Measurements from ENCODE around the gene VASP.
A peak's percentile ranks its signal among the peaks of the same experiment; 100 is the strongest.
"Not testable (repeated sequence)": the region's sequence is repeated elsewhere in the genome, so short reads cannot be mapped to it uniquely, and the experiment has no call there.

VASP gene

DNA sequence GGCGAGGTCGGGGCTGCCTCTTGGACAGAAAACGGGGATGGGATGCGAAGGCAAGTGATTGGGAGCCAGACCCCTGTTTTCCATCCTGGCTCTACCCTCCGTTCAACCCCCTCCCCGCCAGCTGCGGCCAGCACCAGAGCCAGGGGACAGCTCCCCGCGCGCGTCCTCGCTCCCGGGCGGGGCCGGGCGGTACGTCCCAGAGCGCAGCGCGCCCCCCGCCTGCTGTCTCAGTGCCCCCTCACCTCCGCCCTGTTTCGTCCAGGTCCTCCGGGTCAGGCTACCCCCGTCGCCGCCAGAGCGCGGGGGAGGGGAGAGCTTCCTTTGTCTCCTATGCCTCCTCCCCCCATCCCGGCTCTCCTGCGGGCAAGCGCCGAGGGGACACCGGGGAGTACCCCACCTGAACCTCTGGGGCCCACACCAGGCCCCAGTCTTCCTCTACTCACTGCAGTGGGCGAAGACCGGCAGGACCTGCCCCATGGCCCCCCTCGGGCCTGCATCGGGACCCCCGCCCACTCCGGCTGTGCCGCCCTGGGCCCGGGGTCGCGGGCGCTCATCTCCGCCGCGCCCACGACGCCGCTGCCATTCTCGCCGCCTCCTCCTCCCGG, 10.8 kb upstream of the VASP start:
- no peak for DNase-seq (ENCODE audit: low read depth in 2 of 2)

DNA sequence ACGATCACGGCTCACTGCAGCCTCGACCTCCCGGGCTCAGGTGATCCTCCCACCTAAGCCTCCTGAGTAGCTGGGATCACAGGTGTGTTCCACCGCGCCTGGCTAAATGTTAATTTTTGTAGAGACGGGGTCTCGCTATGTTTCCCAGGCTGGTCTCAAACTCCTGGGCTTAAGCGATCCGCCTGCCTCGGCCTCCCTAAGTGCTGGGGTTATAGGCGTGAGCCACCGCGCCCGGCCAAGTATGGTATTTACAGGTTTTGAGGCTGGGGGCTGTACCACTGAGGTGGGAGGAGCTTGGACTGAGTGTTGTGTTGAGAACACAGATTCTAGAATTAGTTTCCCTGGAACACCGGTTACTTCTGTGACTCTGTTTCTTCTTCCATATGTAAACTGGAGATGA, 9.5 kb upstream of the VASP start:
- no peak for DNase-seq (ENCODE audit: low read depth in 2 of 2)

DNA sequence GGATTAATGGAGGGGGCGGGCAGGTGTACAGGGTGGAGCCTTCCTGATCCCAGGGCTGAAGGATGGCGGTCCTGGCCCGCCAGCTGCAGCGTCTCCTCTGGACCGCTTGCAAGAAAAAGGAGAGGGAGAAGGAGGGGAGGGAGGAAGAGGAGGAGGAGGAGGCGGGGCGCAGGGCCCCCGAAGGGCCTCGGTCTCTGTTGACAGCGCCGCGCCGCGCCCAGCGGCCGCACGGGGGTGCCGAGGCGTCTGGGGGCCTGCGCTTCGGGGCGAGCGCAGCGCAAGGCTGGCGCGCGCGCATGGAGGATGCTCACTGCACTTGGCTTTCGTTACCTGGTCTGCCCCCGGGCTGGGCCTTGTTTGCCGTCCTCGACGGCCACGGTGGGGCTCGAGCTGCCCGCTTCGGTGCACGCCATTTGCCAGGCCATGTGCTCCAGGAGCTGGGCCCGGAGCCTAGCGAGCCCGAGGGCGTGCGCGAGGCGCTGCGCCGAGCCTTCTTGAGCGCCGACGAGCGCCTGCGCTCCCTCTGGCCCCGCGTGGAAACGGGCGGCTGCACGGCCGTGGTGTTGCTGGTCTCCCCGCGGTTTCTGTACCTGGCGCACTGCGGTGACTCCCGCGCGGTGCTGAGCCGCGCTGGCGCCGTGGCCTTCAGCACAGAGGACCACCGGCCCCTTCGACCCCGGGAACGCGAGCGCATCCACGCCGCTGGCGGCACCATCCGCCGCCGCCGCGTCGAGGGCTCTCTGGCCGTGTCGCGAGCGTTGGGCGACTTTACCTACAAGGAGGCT, 8.7 kb upstream of the VASP start, which contains the start of gene PPM1N:
PPM1N (plus strand) TSS at position 33 of the 785 bp plus-strand sequence; CDS start at position 63, 30 bp downstream.
- peak; percentile 63 to 70 for DNase-seq (ENCODE audit: low read depth in 2 of 2)

DNA sequence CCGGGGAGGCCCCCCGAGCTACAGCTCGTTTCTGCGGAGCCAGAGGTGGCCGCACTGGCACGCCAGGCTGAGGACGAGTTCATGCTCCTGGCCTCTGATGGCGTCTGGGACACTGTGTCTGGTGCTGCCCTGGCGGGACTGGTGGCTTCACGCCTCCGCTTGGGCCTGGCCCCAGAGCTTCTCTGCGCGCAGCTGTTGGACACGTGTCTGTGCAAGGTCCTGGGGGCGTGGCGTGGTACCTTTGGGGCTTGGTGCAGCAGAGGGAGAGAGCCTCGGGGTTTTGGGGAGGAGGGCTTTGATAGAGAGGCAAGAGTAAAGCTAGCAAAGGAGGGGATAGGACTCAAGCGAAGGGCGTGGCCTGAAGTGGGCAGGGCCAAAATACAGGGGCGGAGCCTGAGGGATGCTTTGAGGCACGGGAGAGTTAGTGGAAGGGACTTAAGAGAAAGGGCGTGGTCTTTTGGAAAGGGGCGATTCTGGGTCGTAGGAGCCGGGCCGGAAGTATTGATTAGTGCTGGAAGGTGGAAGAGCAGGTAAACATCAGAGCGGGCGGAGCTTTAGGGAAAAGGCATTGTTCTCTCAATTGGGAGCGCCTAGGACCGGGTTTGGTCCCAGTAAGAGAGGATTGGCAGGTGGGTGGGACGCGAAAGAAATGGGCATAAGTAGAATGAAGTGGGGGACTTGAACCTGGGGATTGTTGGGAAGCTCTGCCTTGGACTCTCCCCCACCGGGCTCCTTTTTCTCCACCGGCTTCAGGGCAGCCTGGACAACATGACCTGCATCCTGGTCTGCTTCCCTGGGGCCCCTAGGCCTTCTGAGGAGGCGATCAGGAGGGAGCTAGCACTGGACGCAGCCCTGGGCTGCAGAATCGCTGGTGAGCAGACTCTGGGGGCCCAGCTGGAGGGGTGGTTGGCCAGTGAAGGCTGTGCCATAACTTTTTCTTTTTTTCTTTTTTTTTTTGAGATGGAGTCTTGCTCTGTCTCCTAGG, 7.8 kb upstream of the VASP start:
- DNase-seq (ENCODE audit: low read depth in 2 of 2) = peak in 1 of 2 donors; percentile 72

DNA sequence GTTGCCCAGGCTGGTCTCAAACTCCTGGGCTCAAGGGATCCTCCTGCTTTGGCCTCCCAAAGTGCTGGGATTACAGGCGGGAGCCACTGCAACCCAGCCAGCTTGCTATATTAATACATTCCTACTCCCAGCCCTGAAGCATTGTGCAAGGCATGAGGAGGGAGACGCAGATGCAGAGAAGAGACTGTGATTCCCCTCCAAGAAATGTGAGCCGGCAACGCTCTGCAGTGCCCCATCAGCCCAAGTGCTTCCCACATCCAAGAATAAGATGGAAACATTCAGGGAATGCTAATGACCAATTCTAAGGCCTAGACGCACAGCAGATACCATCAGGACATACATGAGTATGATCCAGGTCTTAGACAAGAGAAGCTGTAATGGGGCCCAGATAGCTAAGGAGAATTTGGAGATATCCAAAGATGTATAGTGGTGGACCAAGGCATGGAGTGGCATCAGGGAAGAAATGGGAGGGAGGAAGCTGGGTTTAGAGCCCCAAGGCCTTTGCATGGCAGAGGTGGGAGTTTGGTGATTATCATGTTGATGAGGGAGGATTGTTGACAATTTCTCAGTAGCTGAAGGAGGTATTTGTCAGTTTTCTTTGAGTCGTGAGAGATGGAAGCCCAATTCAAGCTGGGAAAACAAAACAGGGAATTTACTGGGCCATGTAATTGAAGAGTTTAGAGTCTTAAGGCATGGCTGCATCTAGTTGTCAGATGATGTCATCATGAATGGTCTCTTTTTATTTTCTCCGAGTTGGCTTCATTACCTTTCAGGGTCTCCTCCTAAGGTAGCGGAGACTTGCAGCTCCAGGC, 6.2 kb upstream of the VASP start:
- no peak for DNase-seq (ENCODE audit: low read depth in 2 of 2)

DNA sequence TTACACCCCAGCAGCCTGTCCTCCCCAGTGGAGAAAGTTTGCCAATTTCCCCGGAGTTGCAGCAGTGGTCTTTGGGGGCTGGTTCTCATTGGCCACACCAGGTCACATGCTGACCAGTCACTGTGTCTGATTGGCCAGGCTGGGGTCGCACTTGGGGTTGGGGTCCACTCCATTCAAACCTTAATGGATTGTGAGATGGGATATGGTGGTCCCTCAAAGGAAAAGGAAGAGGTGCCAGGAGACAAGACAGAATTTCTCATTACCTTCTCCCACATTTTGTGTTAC, 5.6 kb upstream of the VASP start:
- DNase-seq (ENCODE audit: low read depth in 2 of 2) = no peak

DNA sequence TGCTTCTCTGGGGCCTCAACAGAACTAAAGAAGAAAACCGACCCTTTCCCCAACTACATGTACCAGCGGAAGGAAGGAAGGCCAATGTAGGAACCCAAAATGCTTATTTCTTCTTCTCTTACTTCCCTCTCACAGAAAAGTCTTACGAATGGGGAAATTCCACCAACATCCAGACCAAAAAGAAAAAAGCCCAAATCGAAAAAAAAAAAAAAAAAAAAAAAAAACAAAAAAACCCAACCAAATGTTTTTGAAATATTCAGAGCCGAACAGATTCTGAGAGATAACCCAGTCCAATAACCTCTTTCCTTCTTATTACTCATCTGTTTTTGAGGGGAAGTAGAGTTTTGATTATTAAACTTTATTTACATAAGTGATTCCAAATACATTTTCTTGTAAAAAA, 5.2 kb upstream of the VASP start:
- DNase-seq (ENCODE audit: low read depth in 2 of 2) = no peak

DNA sequence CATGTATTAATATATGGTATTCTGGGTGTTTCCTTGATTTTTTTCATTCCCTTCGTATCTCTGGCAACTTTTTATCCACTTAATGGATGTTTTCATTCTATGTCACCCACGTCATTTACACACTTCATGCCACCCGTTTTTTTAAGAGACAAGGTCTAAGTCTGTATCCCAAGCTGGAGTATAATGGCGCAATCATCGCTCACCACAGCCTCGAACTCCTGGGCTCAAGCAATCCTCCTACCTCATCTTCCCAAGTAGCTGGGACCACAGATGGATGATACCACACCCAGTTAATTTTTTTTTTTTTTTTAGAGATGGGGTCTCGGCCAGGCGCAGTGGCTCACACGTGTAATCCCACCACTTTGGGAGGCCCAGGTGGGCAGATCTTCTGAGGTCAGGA, 3.4 kb upstream of the VASP start:
- no peak for DNase-seq (ENCODE audit: low read depth in 2 of 2)

DNA sequence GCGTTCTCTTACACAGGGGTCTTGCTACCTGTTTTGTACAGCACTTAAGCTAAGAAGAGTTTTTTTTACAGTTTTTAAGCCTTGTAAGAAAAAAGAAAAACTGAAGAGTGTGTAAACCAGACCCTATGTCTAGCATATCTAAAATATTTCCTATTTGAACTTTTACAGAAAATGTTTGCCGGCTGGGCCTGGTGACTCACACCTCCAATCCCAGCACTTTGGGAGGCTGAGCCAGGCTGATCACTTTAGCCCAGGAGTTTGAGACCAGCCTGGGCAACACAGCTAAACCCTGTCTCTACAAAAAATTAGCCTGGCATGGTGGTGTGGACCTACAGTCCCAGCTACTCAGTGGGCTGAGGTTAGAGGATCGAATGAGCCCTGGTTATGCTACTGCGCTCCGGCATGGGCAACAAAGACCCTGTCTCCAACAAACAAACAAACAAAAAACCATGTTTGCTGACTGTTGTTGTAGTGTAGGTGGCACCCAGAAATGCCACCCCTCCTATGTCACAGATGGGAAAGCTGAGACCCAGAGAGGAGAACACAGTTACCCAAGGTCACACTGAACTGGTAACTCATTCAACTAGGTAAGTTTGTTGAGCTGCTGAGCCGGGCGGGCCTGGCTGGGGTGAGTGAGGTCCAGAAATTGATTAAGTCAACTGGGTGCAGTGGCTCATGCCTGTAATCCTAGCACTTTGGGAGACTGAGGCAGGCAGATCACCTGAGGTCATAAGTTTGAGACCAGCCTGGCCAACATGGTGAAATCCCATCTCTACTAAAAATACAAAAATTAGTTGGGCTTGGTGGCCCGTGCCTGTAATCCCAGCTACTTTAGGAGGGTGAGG, 1.9 kb upstream of the VASP start:
- DNase-seq (ENCODE audit: low read depth in 2 of 2) = no peak

DNA sequence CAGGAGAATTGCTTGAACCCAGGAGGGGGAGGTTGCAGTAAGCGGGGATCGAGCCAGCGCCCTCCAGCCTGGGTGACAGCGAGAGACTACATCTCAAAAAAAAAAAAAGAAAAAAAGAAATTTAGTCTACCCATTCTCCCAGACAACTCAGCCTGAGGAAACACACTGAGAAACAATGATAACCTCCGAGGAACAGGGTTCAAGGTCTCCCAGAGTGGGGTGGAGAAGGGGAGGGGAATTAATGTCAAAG, 1.4 kb upstream of the VASP start:
- no peak for DNase-seq (ENCODE audit: low read depth in 2 of 2)

DNA sequence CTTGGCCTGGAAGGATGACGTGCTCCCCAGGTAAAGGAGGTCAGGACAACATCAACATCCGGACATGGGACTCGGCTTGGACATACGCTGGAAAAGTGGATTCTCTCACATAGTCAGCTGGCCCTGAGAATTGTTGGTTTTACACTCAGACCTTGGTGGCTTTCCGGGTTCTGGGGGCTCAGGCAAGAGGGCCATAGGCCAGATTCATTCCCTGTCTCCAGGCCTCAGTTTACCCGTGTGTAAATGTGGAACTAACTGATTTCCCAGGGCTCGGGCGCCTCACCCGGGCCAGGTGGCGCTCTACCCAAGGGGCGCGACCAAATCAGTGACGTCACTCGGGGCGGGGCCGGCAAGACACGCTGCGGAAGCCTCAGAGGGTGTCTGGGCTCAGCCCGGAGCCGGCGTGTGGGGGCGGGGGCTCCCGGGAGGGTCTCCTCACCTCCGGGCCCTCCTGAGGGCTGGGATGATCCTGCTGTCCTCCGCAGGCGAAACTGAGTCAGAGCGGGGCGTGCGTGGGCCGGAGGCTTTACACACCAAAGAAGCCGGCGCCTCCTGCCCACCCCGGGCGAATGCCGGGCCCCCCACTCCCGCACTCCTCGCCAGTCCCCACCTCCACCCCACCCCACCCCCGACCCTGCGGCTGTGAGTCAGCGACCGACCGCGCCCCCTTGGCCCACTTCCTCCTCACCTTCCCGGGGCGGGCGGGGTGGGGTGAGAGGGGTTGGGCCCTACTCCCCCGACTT, 862 bp upstream of the VASP start:
- DNase-seq (ENCODE audit: low read depth in 2 of 2) = peak; percentile 99

DNA sequence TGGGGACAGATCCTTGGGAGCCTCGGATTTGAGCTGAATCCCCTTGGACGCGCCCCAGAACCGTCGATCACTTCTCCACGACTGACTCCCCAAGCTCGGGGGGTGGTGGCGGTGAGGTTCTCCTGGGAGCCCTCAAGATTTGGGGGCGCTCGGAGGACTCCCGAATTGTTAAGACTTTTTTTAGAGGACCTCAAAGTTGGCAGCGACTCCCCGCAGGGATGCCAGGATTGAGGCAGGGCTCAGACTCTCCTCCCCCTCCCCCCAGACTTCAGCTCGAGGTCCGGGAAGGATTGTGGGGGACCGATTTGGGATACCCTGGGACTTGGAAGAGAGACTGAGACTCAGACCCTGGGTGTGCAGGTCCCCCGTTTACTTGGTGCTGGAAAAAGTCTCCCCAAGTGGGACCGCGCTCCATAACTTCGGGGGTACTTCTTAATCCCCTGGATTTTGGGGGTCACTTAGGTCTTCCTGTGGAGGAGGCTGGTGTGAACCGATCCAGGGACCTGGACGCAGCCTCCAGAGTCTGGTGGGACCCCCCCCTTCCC, 665 bp downstream of the VASP start:
- DNase-seq (ENCODE audit: low read depth in 2 of 2) = no peak

DNA sequence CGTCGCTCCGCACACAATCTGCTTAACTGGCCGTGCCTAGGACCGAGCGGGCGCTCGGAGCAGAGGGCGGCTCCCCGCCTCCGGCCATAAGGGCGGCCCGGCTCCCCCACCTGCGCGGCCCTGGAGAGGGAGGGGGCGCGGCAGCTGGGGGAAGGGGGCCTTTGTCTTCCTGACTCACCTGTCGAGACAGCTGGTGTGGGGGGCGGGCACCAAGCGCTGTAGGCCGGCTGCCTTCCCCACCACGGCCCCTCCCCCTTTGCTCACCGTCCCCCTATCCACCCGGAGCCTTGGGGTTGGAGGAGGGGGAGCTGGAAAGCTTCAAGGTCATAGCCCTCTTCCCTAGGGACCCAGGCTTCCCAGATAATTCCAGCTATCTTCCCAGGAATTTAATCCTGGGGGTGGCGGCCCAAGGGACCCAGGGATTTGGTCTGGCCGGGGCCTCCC, 1.2 kb downstream of the VASP start:
- DNase-seq (ENCODE audit: low read depth in 2 of 2) = peak in 1 of 2 donors; percentile 52

DNA sequence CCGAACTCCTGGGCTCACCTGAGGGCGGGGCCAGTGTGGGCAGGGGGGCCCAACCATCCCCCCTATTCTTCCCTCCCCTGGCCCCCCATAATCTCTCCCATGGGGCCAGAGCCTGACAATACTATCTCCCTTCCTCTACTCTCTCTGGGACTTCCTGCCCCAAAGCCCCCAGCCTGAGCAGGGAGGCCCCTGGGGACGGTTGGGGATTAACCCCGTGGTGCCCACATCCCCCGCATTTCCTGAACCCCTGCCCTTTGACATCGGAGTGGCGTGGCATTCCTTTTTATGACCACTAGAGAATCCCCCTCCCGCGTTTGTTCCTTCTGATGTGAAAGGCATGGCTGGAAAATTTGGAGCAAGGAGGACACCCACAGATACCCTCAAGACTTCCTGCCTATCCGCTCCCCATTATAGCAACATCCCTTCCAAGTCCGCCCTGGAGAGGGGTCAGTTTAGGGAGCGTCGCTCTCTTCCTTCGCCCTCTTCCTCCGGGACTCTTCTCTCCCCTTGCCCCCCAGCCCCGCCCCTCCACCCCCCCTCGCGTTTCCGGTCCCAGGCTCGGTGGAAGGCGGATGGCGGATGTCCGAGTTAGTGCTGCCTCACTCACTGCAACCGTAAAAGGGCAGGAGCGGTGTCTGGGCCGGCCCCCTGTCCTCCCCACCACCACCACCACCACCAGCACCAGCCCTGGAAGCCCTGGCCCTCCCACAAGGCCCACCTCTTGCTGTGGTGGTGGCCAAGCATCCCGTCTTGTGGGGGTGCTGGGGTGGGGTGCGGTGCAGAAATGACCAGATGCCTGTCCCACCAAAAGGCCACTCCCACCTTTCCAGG, 1.8 kb downstream of the VASP start:
- DNase-seq (ENCODE audit: low read depth in 2 of 2) = peak in 1 of 2 donors; percentile 40

DNA sequence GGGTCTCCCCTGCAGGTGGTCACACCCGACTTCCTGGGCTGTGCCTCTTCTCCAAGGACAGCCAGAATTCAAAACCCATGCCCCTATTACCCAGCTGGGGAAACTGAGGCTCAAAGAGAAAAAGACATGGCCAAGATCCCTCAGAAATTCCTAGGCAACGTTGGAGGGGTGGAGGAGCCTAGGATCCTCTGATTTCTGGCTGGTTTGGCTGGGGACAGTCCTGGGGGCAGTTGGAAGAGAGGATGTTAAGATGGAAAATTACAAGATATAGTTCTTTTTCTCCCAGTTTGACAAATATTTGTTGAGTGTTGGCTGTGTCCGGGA, 2.4 kb downstream of the VASP start:
- DNase-seq (ENCODE audit: low read depth in 2 of 2) = no peak

DNA sequence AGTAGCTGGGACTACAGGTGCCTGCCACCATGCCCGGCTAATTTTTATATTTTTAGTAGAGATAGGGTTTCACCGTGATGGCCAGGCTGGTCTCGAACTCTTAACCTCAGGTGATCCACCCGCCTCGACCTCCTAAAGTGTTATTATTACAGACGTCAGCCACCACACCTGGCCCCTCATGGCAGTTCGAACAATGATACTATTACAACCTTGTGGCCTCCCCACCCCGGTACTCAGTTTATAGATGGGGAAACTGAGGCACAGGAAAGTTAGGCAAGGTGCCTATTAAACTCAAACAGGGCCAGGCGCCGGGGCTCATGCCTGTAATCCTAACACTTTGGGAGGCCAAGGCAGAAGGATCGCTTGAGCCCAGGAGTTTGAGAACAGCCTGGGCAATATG, 3.1 kb downstream of the VASP start:
- DNase-seq (ENCODE audit: low read depth in 2 of 2) = not testable (repeated sequence)

DNA sequence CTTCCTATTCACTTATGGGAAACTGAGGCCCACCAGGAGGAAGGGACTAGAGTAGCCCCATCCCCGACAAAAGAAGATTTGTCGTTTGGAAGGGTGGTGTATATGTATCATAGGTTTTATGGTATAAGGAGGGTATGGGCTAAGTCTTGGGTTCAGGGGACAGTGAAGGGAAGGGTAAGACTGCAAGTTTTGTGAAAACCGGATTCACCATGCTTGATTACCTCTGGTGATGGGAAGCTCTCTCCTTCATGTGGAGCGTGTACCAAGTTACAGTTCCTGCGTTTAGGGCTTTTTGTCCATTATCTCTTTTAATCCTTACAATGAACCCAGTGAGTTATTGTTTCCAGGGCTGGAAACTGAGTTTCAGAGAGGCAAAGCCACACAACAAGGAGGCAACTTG, 3.8 kb downstream of the VASP start:
- DNase-seq (ENCODE audit: low read depth in 2 of 2) = no peak

DNA sequence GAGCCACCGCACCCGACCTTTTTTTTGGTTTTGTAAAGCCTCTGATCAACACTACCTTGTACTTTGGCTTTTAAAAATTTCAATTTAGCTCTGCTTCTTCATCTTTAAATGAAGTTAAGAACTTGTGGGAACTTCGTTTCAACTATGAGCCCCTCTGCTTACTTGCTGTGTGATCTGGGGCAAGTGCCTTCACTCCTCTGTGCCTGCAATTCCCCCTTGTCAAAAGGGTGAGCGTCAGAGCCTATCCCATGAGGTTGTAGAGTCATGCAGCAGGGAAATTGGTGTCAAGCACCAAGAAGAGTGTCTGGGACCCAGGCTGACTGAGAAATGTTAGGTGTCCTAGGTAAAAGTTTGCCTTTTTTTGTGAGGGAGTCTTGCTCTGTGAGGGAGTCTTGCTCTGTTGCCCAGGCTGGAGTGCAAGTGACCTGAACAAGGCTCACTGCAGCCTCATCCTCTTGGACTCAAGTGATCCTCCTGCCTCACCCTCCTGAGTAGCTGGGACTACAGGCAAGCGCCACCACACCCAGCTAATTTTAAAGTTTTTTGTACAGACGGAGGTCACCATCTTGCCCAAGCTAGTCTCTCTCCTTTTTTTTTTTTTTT, 5.7 kb downstream of the VASP start:
- no peak for DNase-seq (ENCODE audit: low read depth in 2 of 2)

All from stimulated activated CD8-positive, alpha-beta memory T cell treated with anti-CD3 and anti-CD28 coated beads, Interleukin-15, amount 100 ng/mL, for 48 hours (primary cell).